Measurements from ENCODE around the gene CFAP221. TPM values are rescaled to one million over a fixed set of nuclear protein-coding genes. Genes with fewer than 3 reads are reported as not detected.

CFAP221 gene
- total RNA-seq, 1 donor from 2014 or later: 0.45 TPM

DNA sequence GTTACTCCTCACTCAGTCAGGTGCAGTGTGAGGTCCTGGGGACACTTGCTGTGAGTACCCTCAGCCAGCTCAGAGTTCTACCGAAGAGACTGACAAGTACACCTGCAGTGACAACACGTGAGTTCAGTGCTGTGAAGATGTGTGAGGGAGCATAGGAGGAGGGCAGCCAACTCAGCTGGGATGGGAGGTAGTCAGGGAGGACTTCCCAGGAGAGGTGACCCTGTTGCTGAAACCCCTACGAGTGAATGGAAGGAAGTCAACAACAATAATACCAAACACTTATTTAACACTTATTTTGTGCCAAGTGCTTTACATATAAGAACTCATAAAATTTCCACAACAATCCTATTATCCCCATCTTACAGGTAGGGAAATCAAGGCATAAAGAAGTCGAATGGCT, 145.0 kb downstream of the CFAP221 start:
- H3K36me3 Mint-ChIP-seq (ENCODE audit: low read depth): peaks cover 5% of the 10 kb centered on the region
- H3K4me3 Mint-ChIP-seq (ENCODE audit: unreplicated experiment): no peak overlapping the region
- no peak for DNase-seq (ENCODE audit: low spot score)
- H3K9me3 Mint-ChIP-seq (ENCODE audit: low read depth): peaks cover 5% of the 10 kb centered on the region
- H3K27ac Mint-ChIP-seq (ENCODE audit: unreplicated experiment): no peak overlapping the region
- TF ChIP-seq, protein P1, sequence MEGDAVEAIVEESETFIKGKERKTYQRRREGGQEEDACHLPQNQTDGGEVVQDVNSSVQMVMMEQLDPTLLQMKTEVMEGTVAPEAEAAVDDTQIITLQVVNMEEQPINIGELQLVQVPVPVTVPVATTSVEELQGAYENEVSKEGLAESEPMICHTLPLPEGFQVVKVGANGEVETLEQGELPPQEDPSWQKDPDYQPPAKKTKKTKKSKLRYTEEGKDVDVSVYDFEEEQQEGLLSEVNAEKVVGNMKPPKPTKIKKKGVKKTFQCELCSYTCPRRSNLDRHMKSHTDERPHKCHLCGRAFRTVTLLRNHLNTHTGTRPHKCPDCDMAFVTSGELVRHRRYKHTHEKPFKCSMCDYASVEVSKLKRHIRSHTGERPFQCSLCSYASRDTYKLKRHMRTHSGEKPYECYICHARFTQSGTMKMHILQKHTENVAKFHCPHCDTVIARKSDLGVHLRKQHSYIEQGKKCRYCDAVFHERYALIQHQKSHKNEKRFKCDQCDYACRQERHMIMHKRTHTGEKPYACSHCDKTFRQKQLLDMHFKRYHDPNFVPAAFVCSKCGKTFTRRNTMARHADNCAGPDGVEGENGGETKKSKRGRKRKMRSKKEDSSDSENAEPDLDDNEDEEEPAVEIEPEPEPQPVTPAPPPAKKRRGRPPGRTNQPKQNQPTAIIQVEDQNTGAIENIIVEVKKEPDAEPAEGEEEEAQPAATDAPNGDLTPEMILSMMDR (IDR thresholded peaks at IDR 0.05): no peak
- H3K4me1 Mint-ChIP-seq (ENCODE audit: low read depth): peaks cover under 1% of the 10 kb centered on the region
- H3K27me3 Mint-ChIP-seq (ENCODE audit: low read depth): no peaks in the 10 kb centered on the region

DNA sequence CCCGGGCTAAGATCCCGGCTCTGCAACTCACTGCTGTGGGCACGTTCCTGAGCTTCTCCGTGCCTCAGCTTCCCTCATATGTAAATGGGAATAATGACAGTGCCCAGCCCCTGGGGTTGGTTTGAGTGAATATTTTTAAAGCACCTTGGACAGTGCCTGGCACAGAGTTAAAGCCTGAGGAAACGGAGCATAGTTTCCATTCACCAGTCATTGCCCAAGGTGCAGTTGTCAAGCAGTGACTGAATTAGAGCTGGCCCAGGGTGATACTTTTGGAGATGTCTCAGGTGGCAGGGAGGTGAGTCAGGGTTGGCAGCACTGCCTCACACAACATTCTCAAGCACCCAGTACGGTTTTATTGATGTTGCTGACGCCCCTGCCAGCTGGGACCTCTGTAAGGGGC, 146.9 kb downstream of the CFAP221 start:
- Mint-ChIP-seq H3K4me3 (ENCODE audit: unreplicated experiment) (no peak overlapping the region), H3K27ac (ENCODE audit: unreplicated experiment) (no peak overlapping the region), H3K4me1 (ENCODE audit: low read depth) (peaks cover 11% of the 10 kb centered on the region), H3K36me3 (ENCODE audit: low read depth) (peaks cover 5% of the 10 kb centered on the region), H3K27me3 (ENCODE audit: low read depth) (no peaks in the 10 kb centered on the region), H3K9me3 (ENCODE audit: low read depth) (peaks cover 5% of the 10 kb centered on the region)
- DNase-seq (ENCODE audit: low spot score): no peak
- TF ChIP-seq, protein P1 (IDR thresholded peaks at IDR 0.05): no peak

DNA sequence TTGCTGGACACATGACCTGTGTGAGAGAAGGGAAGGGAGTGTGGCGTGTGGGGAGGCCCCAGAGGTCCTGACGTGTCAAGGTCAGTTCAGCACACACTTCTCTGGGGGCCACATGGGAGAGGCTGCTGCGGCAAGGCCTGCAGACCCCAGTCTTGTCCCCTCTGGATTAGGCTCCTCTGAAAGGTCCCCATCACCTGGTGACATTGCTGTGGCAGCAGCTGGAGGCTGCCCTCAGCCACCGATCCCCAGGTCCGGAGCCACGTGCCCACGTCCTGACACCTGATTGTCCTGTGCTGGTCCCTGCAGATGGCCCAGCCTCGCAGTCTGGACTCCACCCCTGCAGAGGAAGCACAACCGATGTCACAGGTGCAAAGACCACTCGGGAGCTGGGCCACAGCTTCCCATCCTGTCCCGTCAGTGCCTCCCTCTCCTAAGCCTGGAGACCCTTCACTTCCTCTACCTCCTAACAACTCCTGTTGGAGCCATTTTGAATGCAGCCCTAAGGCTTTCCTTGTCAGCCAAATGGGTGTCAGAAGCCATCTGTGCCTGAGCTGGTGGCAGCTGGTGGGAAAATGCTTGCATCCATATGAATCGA, 147.5 kb downstream of the CFAP221 start:
- DNase-seq (ENCODE audit: low spot score): no peak
- TF ChIP-seq, protein P1 (IDR thresholded peaks at IDR 0.05): no peak
- Mint-ChIP-seq H3K9me3 (ENCODE audit: low read depth) (peaks cover 5% of the 10 kb centered on the region), H3K4me3 (ENCODE audit: unreplicated experiment) (no peak overlapping the region), H3K4me1 (ENCODE audit: low read depth) (peaks cover 11% of the 10 kb centered on the region), H3K36me3 (ENCODE audit: low read depth) (peaks cover 5% of the 10 kb centered on the region), H3K27ac (ENCODE audit: unreplicated experiment) (no peak overlapping the region), H3K27me3 (ENCODE audit: low read depth) (no peaks in the 10 kb centered on the region)

DNA sequence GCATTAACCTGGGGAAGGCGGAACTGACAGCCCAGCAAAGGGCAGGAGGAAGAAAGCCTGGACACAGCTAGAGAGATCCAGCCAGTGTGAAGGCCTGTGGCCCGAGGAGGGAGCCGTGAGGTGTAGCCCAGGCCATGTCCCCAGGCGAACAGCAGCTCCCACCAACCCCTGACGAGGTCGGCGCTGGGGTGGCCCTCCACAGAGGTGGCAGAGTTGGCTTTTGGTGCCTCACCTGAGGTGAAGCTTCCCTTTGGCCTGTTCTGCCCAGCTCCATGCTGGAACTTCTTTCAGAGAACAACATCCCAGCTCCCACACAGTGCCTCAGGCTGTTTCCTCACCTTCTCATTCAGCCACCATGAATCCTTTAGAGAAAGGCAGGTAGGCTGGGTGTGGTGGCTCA, 148.1 kb downstream of the CFAP221 start:
- Mint-ChIP-seq H3K4me1 (ENCODE audit: low read depth) (peaks cover 12% of the 10 kb centered on the region), H3K27me3 (ENCODE audit: low read depth) (no peaks in the 10 kb centered on the region), H3K9me3 (ENCODE audit: low read depth) (no peaks in the 10 kb centered on the region), H3K27ac (ENCODE audit: unreplicated experiment) (no peak overlapping the region), H3K36me3 (ENCODE audit: low read depth) (peaks cover 3% of the 10 kb centered on the region), H3K4me3 (ENCODE audit: unreplicated experiment) (no peak overlapping the region)
- no peak for DNase-seq (ENCODE audit: low spot score)
- TF ChIP-seq, protein P1 (IDR thresholded peaks at IDR 0.05): no peak

DNA sequence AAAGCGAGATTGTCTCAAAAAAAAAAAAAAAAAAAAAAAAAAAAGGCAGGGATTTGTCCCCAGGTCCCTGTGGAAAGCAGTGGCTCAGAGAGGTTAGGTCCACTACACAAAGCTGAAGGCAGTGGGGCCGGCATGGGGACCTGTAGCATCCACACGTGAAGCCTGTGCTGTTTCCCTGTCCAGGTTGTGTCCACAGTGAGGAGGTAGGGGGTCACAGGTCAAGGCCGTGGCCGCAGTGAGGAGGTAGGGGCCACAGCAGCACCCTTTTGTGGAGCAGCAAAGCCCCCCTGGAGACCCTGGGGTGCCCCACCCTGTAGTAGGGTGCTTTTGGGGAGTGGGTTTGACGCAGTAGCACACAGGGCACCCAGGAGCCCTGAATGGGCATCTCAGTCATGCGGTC, 148.7 kb downstream of the CFAP221 start:
- TF ChIP-seq, protein P1 (IDR thresholded peaks at IDR 0.05): no peak

More for the DNA sequence above, 148.7 kb downstream of the CFAP221 start:
- peaks cover 3% of the 10 kb centered on the region for H3K36me3 Mint-ChIP-seq (ENCODE audit: low read depth)
- H3K4me3 Mint-ChIP-seq (ENCODE audit: unreplicated experiment): no peak overlapping the region
- H3K9me3 Mint-ChIP-seq (ENCODE audit: low read depth): no peaks in the 10 kb centered on the region
- no peak overlapping the region for H3K27ac Mint-ChIP-seq (ENCODE audit: unreplicated experiment)
- H3K27me3 Mint-ChIP-seq (ENCODE audit: low read depth): no peaks in the 10 kb centered on the region
- no peak for DNase-seq (ENCODE audit: low spot score)
- peaks cover 16% of the 10 kb centered on the region for H3K4me1 Mint-ChIP-seq (ENCODE audit: low read depth)

All from chondrocyte (in vitro differentiated cells).